WTC11 (cell line): ENCODE data around the gene SPDYC. TPM values are rescaled to one million over a fixed set of nuclear protein-coding genes. Genes with fewer than 3 reads are reported as not detected.

ENCODE experiments used
- ATAC-seq: fragments of 200-7000 bp; cut with Tn5 transposase; 2 replicates; pipeline ENCODE4 v1.10.0; 2021; ENCODE audit warnings: mild to moderate bottlenecking, moderate library complexity
- CTCF ChIA-PET: fragments of 300-600 bp; sonication (Branson Sonifier 250); formaldehyde crosslinking; loops from one replicate; lab custom pipeline; 2021; ENCODE audit warnings: antibody characterized with exemption; lab: Charles Lee
- POLR2A ChIA-PET: fragments of 350-600 bp; sonication (Branson Sonifier 250); formaldehyde crosslinking; loops from one replicate; lab custom pipeline; 2021; ENCODE audit warnings: antibody characterized with exemption; lab: Charles Lee
- DNase-seq: peaks from one replicate; pipeline ENCODE4 v3.0.0; 2021; ENCODE audit warnings: low spot score
- H3K27ac Mint-ChIP-seq: 2 replicates; pipeline ENCODE4 v1.8.0; 2021; ENCODE audit warnings: mixed read lengths
- H3K27me3 Mint-ChIP-seq: 2 replicates; pipeline ENCODE4 v1.8.0; 2021; ENCODE audit warnings: low read depth, mild to moderate bottlenecking, moderate library complexity, mixed read lengths
- H3K36me3 Mint-ChIP-seq: 2 replicates; pipeline ENCODE4 v1.8.0; 2021; ENCODE audit warnings: mixed read lengths
- H3K4me1 Mint-ChIP-seq: 2 replicates; pipeline ENCODE4 v1.8.0; 2022; ENCODE audit warnings: mixed read lengths
- H3K4me3 Mint-ChIP-seq: 2 replicates; pipeline ENCODE4 v1.8.0; 2021; ENCODE audit warnings: mild to moderate bottlenecking, moderate library complexity, mixed read lengths
- H3K9me3 Mint-ChIP-seq: 2 replicates; pipeline ENCODE4 v1.8.0; 2021; ENCODE audit warnings: mixed read lengths
- CREM ChIP-seq: sonication (generic); formaldehyde crosslinking; IDR thresholded peaks from 2 replicates; pipeline ENCODE4 v1.8.1; 2022; ENCODE audit warnings: mild to moderate bottlenecking, missing genetic modification reagents, moderate library complexity
- GRHL2 ChIP-seq: fragments of 250-450 bp; sonication (Bioruptor Pico); IDR thresholded peaks from 2 replicates; pipeline ENCODE4 v1.8.0; 2022; ENCODE audit warnings: mild to moderate bottlenecking, moderate library complexity; ENCODE audit not compliant: insufficient replicate concordance, severe bottlenecking
- HMGA2 ChIP-seq: fragments of 250-450 bp; sonication (Bioruptor Pico); IDR thresholded peaks from 2 replicates; pipeline ENCODE4 v1.4.0; 2021; ENCODE audit warnings: mild to moderate bottlenecking, moderate library complexity
- JAZF1 ChIP-seq: fragments of 250-450 bp; sonication (Bioruptor Pico); IDR thresholded peaks from 2 replicates; pipeline ENCODE4 v1.9.0; 2021; ENCODE audit warnings: moderate library complexity, mild to moderate bottlenecking, inconsistent platforms
- KAT7 ChIP-seq: sonication (generic); formaldehyde crosslinking; IDR thresholded peaks from 2 replicates; pipeline ENCODE4 v1.8.1; 2023; ENCODE audit warnings: missing genetic modification reagents, mild to moderate bottlenecking, borderline replicate concordance
- OVOL2 ChIP-seq: fragments of 250-450 bp; sonication (Bioruptor Pico); IDR thresholded peaks from 2 replicates; pipeline ENCODE4 v1.9.0; 2021; ENCODE audit warnings: mild to moderate bottlenecking, borderline replicate concordance
- ZNF138 ChIP-seq: sonication (generic); formaldehyde crosslinking; conservative IDR thresholded peaks from 2 replicates; pipeline ENCODE4 v1.8.1; 2022; ENCODE audit warnings: mild to moderate bottlenecking, moderate library complexity, missing genetic modification reagents
- ZNF219 ChIP-seq: sonication (generic); formaldehyde crosslinking; IDR thresholded peaks from 2 replicates; pipeline ENCODE4 v1.8.0; 2023; ENCODE audit warnings: missing genetic modification reagents, mild to moderate bottlenecking, borderline replicate concordance
- ZNF317 ChIP-seq: sonication (generic); formaldehyde crosslinking; IDR thresholded peaks from 2 replicates; pipeline ENCODE4 v1.8.1; 2023; ENCODE audit warnings: low read depth, mild to moderate bottlenecking, moderate library complexity, missing genetic modification reagents, borderline replicate concordance
- total RNA-seq: library from RNA; stranded (reverse); gene quantifications from 3 replicates; pipeline ENCODE4 v1.2.3, GENCODE V29; 2021
- TF ChIP-seq, protein P1 (sequence below): sonication (generic); formaldehyde crosslinking; conservative IDR thresholded peaks from 2 replicates; pipeline ENCODE4 v1.8.1; 2023; ENCODE audit warnings: mild to moderate bottlenecking, low read depth, missing genetic modification reagents, moderate library complexity
- TF ChIP-seq, protein P2 (sequence below): sonication (generic); formaldehyde crosslinking; IDR thresholded peaks from 2 replicates; pipeline ENCODE4 v1.8.0; 2023; ENCODE audit warnings: missing genetic modification reagents, mild to moderate bottlenecking, borderline replicate concordance
- TF ChIP-seq, protein P3 (sequence below): sonication (generic); formaldehyde crosslinking; IDR thresholded peaks from 2 replicates; pipeline ENCODE4 v1.8.1; 2022; ENCODE audit warnings: missing genetic modification reagents, borderline replicate concordance
- TF ChIP-seq, protein P4 (sequence below): fragments of 250-450 bp; sonication (Bioruptor Pico); IDR thresholded peaks from 2 replicates; pipeline ENCODE4 v1.9.0; 2021; ENCODE audit warnings: mild to moderate bottlenecking
- TF ChIP-seq, protein P5 (sequence below): sonication (generic); formaldehyde crosslinking; IDR thresholded peaks from 2 replicates; pipeline ENCODE4 v1.8.1; 2023; ENCODE audit warnings: mild to moderate bottlenecking, moderate library complexity, missing genetic modification reagents
- TF ChIP-seq, protein P6 (sequence below): fragments of 250-450 bp; sonication (Bioruptor Pico); IDR thresholded peaks from 2 replicates; pipeline ENCODE4 v1.9.0; 2021; ENCODE audit warnings: moderate library complexity, mild to moderate bottlenecking, inconsistent platforms, borderline replicate concordance

SPDYC gene
- total RNA-seq, 1 experiment from 2014 or later: 0.35 TPM

DNA sequence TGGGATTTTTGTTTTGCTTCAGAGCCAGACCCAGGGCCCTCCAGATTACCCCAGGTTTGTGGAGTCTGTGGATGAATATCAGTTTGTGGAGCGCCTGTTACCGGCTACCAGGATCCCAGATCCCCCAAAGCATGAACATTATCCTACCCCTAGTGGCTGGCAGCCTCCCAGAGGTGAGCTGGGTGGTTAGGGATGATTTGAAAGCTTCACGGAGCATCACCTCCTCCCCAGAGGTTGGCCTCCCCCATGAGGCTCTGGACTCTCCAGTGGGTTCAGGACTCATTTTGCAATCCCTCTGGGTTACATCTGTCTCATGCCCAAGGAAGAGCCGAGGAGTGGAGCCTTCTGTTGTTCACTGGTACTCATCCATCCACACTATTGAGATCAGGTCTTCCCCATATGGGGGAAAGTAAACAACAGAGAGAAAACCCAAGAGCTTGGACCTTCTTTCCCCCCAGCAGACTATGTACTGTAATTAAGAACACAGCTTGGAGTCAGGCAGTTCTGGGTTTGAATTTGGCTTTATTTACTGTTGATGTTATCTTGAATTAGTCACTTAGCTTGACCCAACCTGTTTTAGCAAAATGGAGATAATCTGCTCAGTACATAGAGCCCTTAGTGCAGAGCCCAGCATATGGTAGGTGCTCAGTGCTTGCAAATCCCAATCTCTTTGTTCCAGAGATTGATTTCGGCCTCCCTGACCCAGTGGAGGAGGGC, 45.4 kb upstream of the SPDYC start (continued):
- TF ChIP-seq JAZF1 (CRISPR knock-in tag) (no peak), GRHL2 (CRISPR knock-in tag) (no peak), HMGA2 (no peak), CREM (CRISPR knock-in tag) (no peak)
- TF ChIP-seq, protein P1, sequence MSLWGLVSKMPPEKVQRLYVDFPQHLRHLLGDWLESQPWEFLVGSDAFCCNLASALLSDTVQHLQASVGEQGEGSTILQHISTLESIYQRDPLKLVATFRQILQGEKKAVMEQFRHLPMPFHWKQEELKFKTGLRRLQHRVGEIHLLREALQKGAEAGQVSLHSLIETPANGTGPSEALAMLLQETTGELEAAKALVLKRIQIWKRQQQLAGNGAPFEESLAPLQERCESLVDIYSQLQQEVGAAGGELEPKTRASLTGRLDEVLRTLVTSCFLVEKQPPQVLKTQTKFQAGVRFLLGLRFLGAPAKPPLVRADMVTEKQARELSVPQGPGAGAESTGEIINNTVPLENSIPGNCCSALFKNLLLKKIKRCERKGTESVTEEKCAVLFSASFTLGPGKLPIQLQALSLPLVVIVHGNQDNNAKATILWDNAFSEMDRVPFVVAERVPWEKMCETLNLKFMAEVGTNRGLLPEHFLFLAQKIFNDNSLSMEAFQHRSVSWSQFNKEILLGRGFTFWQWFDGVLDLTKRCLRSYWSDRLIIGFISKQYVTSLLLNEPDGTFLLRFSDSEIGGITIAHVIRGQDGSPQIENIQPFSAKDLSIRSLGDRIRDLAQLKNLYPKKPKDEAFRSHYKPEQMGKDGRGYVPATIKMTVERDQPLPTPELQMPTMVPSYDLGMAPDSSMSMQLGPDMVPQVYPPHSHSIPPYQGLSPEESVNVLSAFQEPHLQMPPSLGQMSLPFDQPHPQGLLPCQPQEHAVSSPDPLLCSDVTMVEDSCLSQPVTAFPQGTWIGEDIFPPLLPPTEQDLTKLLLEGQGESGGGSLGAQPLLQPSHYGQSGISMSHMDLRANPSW (CRISPR knock-in tag): no peak
- TF ChIP-seq, protein P2, sequence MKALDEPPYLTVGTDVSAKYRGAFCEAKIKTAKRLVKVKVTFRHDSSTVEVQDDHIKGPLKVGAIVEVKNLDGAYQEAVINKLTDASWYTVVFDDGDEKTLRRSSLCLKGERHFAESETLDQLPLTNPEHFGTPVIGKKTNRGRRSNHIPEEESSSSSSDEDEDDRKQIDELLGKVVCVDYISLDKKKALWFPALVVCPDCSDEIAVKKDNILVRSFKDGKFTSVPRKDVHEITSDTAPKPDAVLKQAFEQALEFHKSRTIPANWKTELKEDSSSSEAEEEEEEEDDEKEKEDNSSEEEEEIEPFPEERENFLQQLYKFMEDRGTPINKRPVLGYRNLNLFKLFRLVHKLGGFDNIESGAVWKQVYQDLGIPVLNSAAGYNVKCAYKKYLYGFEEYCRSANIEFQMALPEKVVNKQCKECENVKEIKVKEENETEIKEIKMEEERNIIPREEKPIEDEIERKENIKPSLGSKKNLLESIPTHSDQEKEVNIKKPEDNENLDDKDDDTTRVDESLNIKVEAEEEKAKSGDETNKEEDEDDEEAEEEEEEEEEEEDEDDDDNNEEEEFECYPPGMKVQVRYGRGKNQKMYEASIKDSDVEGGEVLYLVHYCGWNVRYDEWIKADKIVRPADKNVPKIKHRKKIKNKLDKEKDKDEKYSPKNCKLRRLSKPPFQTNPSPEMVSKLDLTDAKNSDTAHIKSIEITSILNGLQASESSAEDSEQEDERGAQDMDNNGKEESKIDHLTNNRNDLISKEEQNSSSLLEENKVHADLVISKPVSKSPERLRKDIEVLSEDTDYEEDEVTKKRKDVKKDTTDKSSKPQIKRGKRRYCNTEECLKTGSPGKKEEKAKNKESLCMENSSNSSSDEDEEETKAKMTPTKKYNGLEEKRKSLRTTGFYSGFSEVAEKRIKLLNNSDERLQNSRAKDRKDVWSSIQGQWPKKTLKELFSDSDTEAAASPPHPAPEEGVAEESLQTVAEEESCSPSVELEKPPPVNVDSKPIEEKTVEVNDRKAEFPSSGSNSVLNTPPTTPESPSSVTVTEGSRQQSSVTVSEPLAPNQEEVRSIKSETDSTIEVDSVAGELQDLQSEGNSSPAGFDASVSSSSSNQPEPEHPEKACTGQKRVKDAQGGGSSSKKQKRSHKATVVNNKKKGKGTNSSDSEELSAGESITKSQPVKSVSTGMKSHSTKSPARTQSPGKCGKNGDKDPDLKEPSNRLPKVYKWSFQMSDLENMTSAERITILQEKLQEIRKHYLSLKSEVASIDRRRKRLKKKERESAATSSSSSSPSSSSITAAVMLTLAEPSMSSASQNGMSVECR (CRISPR knock-in tag): no peak
- TF ChIP-seq, protein P3, sequence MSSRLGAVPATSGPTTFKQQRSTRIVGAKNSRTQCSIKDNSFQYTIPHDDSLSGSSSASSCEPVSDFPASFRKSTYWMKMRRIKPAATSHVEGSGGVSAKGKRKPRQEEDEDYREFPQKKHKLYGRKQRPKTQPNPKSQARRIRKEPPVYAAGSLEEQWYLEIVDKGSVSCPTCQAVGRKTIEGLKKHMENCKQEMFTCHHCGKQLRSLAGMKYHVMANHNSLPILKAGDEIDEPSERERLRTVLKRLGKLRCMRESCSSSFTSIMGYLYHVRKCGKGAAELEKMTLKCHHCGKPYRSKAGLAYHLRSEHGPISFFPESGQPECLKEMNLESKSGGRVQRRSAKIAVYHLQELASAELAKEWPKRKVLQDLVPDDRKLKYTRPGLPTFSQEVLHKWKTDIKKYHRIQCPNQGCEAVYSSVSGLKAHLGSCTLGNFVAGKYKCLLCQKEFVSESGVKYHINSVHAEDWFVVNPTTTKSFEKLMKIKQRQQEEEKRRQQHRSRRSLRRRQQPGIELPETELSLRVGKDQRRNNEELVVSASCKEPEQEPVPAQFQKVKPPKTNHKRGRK (CRISPR knock-in tag): no peak

DNA sequence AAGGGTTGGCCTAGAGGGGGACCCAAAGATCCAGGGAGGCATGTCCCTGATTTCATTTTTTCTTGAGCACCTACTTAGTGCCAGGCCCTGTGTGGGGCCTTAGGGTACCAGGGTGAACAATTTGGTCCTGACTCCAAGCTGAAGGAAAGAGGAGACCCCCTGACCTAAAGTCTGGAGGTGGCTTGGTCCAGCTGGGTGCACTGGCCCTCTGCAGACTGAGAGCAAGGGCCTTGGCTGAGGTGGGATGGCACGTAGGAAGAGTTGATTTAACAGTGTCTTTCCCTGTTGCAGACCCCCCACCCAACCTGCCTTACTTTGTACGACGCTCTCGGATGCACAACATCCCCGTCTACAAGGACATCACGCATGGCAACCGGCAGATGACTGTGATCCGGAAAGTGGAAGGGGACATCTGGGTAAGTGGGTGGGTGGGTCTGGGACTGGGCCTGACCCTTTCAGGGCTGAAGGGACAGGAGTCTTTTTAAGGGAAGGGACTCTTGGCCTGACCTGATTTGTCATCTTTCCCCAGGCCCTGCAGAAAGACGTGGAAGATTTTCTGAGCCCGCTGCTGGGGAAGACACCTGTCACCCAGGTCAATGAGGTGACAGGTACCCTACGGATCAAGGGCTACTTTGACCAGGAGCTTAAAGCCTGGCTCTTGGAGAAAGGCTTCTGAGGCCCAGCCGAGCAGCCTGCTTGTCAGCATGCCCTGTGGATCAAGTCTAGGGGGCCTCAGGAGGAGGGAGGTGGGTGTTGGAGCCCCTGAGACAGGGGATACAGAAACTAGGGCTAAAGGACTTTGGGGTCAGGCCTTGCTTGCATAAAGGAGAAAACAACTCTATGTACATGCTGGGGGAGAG, 44.6 kb upstream of the SPDYC start:
- CTCF ChIA-PET: interaction anchor here (2.2 kb wide), 1 partner anchor 12 kb away, joined by 7 read pairs; no protein-coding TSS in a partner anchor
- no peak for DNase-seq
- no peak overlapping the region for H3K4me3 Mint-ChIP-seq

More for the DNA sequence above, 44.6 kb upstream of the SPDYC start:
- Mint-ChIP-seq H3K36me3 (peaks cover 38% of the 10 kb centered on the region), H3K27me3 (no peaks in the 10 kb centered on the region), H3K4me1 (peaks cover 14% of the 10 kb centered on the region), H3K9me3 (no peaks in the 10 kb centered on the region), H3K27ac (no peak overlapping the region)
- ATAC-seq: no peak
- POLR2A ChIA-PET: no interaction called here
- no peak for TF ChIP-seq ZNF219 (CRISPR knock-in tag)
- no peak for TF ChIP-seq HMGA2
- no peak for TF ChIP-seq ZNF138
- no peak for TF ChIP-seq CREM (CRISPR knock-in tag)
- no peak for TF ChIP-seq KAT7
- TF ChIP-seq, protein P4, sequence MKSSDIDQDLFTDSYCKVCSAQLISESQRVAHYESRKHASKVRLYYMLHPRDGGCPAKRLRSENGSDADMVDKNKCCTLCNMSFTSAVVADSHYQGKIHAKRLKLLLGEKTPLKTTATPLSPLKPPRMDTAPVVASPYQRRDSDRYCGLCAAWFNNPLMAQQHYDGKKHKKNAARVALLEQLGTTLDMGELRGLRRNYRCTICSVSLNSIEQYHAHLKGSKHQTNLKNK: no peak
- TF ChIP-seq, protein P5, sequence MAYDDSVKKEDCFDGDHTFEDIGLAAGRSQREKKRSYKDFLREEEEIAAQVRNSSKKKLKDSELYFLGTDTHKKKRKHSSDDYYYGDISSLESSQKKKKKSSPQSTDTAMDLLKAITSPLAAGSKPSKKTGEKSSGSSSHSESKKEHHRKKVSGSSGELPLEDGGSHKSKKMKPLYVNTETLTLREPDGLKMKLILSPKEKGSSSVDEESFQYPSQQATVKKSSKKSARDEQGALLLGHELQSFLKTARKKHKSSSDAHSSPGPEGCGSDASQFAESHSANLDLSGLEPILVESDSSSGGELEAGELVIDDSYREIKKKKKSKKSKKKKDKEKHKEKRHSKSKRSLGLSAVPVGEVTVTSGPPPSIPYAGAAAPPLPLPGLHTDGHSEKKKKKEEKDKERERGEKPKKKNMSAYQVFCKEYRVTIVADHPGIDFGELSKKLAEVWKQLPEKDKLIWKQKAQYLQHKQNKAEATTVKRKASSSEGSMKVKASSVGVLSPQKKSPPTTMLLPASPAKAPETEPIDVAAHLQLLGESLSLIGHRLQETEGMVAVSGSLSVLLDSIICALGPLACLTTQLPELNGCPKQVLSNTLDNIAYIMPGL (CRISPR knock-in tag): no peak
- TF ChIP-seq, protein P6, sequence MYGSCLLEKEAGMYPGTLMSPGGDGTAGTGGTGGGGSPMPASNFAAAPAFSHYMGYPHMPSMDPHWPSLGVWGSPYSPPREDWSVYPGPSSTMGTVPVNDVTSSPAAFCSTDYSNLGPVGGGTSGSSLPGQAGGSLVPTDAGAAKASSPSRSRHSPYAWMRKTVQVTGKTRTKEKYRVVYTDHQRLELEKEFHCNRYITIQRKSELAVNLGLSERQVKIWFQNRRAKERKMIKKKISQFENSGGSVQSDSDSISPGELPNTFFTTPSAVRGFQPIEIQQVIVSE: no peak
- no peak for TF ChIP-seq ZNF317 (CRISPR knock-in tag)
- TF ChIP-seq GRHL2 (CRISPR knock-in tag): no peak
- TF ChIP-seq OVOL2: no peak
